A204.1 (cell line): ENCODE measurements around the gene RNF32.
A peak's percentile ranks its signal among the peaks of the same experiment; 100 is the strongest.
"Not testable (repeated sequence)": the region's sequence is repeated elsewhere in the genome, so short reads cannot be mapped to it uniquely, and the experiment has no call there.

Experiments
- FAIRE-seq: peaks from 2 replicates; lab custom pipeline; 2012; peaks lifted over from hg19 to GRCh38; lab: Jason Lieb, UNC

The RNF32 gene

DNA sequence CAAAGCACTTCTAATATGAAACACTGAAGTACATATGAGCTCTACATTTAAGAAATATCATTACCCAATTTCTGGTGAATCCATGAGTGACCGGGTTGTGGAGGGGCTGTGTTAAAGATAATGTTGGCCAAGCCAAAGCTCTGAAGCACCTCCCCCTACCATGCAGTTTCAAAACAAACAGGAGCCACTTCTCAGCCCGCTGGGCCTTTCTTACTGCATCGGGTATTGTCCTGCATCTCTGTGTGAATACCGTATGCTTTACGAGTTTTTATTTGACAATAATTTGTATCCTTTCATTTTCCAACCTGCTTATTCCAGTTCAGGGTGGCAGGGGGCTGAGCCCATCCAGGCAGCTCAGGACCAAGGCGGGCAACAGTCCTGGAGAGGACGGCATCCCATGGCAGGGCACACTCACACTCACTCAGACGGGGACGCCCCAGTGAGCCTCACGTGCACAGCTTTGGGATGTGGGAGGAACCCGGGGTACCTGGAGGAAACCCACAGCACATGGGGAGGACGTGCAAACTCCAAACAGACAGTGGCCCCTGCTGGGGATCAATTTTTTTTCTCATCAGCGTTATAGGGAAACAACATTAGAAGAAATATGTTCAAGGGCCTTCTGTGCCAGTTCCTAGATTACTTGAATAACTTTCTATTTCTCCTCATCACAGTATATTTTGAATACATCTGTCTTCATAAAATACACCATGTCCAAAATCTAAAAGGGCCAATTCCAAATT is 1.9 kb downstream of the RNF32 start:
- FAIRE-seq = no peak

DNA sequence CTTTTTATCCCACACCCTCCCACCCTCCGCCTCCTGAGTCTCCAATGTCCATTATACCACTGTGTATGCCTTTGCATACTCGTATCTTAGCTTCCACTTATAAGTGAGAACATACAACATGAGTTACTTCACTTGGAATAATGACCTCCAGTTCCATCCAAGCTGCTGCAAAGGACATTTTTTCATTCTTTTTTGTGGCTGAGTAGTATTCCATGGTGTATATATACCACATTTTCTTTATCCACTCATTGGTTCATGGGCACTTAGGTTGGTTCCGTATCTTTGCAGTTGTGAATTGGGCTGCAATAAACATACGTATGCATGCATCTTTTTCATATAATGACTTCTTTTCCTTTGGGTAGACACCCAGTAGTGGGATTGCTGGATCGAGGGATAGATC is 6.8 kb downstream of the RNF32 start:
- not testable (repeated sequence) for FAIRE-seq

DNA sequence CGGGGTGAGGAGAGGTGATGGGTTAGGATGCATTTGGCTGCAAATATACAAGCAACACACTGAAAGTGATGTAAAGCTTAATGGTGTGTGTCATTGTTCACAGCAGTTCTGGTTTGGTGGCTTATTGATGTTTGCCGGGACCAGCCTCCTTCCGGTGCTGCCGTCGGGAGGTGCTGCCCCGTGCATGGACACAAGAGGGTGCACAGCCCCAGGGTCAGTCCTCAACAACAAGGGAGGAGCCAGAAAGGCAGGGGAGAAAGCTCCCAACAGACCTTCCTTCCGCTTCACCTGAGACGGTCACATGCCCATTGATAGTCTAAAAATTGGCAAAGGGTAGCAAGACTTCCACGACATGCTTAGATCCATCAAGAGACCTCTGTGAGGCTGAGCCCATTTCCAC is 9.5 kb downstream of the RNF32 start:
- no peak for FAIRE-seq

DNA sequence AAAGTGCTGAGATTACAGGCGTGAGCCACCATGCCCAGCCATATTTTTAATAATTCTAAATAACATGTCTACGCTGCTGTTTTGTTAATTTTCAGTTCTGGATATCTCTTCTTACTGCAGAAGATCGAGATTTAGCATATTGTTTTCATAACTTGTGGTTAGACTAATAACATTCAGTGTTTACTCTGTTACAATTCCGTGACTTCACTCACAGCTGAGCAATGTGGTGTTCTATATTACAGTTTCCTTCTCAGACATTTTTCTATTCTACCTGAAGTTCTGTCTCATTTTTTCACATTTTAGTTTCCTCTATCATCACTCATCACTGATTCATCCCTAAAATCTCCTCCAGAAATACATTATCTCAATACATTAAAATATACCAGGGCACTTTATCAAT is 10.9 kb downstream of the RNF32 start:
- no peak for FAIRE-seq

DNA sequence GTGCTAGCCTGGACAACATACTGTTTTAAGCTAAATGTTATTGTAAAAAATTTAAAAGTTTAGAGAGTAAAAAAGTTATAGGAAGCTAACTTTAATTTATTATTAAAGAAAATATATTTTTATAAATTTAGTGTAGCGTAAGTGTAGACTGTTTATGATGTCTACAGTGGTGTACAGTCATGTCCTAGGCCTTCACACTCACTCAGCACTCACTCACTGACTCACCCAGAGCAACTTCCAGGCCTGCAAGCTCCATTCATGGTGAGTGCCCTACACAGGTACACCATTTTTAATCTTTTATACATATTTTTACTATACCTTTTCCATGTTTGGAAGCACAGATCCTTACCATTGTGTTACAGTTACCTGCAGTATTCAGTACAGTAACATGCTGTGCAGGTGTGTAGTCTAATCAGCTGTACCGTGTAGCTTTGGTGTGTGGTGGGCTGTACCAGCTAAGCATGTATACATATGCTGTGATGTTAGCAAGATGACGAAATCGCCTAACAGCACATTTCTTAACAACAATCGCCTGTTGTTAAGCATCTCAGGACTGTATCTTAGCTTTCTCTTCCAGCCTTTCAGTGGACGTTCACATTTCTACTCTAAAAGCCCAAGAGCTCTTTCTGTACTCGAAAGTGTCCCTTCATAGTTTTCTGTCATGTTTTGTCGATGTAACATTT is 12.5 kb downstream of the RNF32 start:
- FAIRE-seq = no peak

DNA sequence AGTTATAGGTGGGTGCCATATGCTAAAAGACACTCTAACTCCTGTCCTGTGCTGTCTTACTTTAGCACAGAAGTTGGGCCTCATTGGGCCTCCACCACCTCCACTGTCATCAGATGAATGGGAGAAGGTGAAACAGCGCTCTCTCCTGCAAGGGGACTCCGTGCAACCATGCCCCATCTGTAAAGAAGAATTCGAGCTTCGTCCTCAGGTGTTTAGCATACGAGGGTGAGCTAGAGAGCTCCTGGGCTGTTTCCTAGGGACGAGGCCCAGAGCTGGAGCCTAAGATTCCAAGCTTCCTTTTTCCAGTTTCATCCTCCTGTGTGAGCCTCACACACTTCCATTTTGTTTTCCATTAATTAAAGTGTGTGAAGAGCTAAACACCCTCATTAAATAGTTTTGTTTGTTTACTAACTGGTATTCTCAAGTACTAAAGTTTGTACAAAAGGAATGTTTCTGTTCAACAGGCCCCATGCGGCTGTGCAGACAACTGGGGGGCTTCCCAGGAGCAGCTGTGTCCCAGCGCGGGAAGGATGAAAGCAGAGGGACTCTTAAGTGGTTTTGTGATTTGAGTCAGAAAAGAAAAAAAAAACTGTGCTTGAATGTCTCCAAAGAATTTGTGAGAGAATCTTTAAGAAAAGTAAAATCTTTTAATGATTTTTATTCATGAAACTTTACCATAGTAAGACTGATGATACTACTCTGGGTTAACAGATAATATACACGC is 14.1 kb downstream of the RNF32 start:
- FAIRE-seq = no peak

DNA sequence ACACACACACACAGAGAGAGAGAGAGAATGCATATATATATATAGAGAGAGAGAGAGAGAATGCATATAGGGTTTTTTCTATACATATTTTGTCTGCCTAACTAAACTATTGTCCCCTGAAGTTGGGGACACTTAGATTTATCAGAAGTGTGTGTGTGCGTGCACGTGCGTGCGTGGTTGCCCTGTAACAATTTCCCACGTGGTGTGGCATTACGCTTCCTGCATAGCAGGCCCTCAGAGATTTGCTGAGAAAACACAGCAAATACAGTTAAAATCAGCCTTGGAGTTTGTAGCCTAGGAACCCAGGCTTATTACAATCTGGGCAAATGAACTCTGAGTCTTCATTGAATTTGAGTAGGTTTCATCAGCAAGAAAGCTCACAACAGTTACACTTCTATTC is 14.7 kb downstream of the RNF32 start:
- no peak for FAIRE-seq

DNA sequence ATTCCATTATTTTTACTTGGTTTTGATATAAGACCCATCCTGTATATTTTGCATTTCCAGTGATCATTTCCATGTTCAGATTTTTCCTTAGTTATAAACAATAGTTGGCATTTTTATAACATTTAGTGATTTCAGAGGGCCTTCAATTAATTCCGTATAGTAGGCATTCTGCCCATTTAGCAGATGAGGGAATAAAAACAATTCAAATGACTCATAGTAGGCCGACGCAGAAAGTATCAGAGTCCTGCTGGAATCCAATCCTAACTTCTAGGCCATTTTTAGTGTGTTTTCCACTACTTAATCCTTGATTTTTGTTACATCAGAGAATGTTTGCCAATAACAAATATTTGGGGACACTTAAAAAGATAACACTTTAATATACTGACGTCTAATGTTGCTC is 15.4 kb downstream of the RNF32 start:
- peak; percentile 60 for FAIRE-seq

DNA sequence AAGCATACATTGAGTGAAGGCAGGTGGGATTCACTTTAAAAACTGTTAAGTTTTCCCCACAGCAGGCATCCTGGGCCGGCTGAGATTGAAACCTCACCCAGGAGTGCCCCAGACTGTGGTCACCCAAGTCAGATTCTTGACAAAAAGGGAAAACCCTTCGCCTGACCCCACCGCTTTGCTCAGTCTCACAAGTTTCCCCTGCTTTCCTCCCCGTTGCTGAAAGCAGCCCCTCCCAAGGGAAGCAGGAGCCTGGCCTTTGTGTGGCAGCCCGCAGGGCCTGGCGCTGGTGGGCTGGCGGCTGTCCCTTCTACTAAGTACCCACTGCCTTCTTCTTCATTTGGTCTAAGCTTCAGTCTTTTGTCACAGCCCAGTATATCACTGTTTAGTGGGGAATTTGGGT is 16.0 kb downstream of the RNF32 start:
- FAIRE-seq = no peak

DNA sequence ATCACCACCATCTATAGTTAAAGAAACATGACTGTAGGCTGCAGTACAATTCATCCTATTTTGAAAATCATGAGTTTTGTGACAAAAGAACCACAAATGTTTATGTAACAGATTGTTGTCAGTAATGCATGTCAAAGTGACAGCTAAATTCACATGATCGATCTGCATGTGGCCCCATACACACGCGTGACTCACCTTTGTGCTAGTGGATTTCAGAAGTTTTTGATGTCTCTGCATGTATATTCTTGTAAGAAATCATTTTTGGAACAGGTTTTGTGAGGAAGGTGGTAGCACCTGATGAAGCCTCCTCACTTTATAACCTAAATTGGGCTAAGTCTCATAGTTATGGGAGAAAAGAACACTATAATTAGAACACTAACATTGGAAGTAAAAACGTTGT is 17.1 kb downstream of the RNF32 start:
- no peak for FAIRE-seq

DNA sequence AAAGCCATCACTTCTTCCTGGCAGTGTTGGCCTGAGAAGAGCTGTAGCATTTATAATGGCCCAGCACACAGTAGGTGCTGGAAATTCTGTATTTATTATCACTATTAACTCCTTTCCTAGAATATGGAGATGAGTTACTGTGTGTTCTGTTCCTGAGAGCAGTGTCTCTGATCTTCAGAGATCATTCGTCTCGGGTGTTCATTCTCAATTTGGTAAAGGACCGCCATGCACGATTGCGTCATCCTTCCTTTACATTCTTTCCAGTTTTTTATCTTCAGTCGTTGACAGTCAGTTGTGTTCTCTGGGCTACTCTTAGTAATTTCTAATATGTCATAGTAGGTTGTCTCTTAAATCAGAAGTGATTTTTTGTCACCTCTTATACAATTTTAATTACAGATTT is 18.6 kb downstream of the RNF32 start:
- no peak for FAIRE-seq

DNA sequence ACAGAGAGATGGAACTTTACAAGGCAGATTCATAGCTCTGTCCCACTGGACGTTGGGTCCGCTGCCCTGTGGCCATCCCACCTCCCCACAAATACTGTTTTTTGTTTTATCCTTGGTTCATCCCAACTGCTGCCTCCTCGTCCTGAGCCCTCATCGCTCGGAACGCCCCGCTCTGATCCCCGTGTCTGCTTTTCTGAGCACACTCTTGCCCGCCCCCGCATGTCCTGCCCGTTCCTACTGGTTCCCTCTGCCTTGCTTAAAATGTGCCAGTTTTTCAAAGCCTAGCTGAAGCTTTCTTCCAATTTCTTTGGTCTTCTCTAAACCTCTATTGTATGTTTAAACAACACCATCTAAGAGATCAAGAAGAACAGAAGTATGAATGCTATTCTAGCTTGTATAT is 19.4 kb downstream of the RNF32 start:
- no peak for FAIRE-seq

DNA sequence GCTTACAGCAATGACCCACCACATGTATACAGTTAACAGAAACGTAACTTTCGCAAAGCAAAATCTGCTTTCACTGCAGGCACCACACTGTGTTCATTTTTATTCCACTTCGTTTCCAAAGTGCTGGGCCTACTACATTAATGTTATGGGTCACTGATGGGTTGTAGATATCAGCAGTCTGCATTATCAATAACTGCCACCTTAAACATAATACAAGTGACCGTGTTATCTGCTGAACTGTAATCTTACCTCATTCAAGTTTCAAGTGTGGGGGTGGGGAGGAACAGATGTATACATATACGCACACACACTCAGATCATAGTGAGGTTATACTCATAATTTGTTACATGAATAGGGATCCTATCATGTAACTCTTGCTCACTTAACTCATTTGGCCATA is 21.1 kb downstream of the RNF32 start:
- no peak for FAIRE-seq

DNA sequence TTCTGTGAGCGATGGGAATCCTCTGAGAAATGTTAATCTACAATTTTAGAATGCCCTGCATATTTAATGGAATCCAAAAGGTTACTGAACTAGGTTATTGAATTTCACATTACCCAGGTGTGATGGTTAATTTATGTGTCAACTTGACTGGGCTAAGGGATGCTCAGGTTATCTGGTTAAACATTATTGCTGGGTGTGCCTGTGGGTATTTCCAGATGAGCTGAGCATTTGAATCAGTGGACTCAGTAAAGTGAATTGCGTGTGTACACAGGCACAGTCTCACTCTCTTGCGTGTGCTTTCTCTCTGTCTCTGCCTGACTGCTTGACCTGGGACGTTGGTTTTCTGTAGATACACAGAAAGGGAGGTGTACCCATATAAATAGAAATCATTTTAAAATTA is 21.7 kb downstream of the RNF32 start:
- no peak for FAIRE-seq

DNA sequence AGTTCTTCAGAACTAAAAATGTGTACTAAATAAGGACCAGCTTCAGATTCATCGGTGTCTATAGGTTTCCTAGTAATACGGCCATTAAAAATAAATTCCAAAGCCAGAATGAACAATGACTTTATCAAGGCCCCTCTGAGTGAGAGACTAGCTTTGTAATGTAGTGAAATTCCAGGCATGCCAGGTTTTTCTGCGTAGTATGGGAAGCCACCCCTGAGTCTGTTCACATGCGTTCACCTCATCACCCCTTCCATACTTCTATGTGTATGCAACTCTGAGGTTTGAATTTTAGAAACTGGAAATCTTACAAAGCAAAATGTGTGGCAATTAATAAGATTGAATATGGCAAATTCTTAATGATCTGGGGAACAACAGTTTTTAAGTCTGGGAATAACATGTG is 24.5 kb downstream of the RNF32 start:
- no peak for FAIRE-seq

DNA sequence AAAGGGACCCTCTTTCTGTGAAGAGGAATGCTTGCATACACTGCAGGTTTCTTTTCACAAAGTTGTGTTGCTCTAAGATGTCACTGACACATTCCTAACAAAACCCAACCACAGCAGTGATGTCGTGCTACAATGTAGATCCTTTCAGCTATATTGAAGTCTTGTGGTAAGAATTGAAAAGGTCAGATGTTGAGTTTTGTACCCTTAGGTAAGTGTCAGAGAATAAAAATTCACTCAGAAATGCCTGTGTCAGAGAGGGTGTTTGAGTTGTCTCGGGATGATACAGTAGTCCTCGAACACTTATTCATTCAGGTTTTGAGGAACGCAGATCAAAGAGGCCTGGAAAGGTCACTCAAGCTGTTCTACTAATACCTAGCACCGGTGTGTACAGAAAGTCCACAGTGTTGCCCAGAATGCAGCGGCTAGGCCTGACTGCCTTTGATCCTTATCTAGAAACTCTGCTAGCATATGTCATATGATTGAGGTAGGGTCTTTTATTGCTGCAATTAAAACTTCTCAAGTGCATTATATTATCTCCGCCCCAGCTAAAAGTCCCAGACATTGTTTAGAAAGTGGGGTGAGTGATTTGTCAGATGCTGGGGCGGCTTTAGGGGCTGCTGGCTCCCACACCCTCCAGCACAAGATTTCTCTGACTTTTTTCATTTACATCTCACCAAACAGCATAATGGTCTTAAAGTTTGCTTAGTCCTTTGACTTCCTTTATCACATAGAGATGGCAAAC is 26.0 kb downstream of the RNF32 start:
- no peak for FAIRE-seq

DNA sequence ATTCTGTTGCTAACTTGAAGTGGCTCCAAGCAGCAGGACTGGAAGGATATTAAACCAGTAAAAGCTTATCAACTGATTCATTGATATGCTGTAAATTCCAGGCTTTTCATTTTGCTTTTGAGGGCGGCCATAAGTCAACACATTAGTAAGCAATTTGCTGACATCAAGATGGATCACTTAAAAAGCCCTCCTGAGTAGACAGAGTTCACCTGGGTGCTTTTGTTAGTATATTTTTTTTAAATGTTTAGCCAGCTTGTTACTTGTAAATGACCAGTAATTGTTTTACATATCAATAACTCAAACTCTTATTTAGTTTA is 26.5 kb downstream of the RNF32 start:
- no peak for FAIRE-seq

DNA sequence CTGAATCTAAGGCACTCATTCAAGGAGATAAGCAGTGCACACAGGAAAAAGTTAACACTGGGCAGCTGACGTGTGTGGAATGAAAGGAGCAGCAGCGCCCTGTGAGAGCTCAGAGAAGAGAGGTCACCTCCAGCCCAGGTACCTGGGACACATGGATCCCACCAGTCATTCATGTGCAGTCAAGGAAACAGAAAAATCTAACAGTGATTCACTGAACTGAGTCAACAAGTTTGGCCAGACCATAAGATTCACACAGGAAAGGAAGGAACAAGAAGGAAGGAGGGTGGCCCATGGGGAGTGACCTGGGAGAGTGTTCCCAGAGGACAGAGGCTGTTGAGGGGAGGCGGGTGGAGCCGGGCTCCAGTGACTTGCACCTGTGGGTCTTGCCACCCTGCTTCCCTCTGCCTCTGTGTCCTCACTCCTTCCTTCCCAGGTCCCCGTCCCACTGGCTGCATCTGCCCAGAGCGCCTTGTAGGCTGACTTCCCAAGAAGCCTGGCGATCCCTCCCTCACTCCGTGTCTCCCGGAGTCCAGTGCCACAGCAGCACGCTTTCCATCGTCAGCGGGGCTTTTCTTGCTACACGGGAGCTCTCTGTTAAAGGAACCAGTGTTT is 27.7 kb downstream of the RNF32 start:
- FAIRE-seq = no peak

DNA sequence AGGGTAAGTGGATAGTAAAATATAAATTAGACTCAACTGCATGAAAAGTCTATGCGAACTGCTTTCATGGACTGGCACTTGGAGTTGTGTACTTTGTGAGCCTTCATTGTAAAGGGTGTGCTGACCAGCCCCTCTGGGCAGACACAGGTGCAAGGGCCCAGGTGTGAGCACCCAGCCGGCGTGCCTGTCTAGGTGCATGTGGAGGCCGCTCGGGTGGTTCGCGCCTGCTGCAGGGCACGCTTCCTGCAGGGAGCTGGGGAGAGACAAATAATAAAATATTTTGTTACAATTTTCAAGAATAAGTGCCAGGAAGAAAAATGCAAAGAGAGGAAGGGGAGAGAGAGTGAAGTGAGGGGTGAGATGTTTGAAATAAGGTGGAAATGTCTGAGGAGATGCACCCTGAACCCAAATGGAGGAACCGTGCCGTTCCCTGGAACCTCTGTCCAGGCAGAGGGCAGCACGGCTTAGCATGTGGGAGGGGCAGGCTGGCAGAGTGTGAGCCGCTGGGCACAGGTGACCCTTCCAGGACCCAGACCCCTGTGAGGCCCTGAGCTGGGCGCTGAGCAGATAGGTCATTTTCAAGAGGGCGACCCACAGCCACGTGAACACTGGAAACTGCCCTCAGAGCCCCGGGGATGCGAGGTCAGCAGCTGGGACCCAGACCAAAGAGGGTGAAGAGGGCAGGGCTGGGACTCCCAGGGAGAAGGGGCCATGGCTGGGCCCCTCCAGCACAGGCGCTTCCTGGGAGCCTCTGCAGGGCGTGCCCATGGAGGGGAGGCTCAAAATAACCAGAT is 28.7 kb downstream of the RNF32 start:
- no peak for FAIRE-seq

DNA sequence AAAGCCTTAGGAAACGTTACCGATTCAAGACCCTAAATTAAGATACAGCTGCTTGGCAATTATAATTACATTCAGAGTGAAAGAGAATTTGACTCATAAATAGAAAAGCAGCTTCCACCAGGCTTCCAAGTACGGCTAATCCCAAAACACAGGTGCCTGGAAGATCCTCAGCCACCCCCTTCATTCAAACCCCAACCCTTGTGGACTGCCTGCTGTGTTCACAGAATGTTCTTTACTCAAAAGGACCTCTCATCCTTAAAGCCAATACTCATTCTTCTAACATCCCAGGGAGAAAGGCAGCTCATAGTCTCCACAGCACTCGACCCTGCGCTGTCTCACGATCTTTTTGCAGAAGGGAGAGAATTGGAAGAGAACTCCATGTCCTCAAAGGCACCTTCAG is 32.9 kb downstream of the RNF32 start:
- no peak for FAIRE-seq

DNA sequence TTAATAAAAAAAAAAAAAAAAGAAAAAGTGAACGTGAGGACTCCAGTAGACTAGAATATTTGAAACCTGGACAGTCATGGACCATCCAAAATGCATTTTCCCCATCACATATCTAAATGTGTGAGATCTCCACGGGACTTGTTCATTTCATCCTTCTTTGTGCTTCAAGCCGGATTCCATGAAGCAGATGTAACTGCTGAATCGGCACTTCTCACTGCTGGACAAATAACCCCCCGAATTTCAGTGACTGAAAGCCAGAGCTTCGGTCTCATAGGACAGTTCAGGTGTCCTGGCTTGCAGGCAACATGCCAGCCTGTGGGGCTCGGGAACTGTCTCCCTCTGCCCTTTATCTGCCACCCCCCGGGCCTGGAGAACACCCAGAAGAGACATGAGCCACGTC is 33.3 kb downstream of the RNF32 start:
- no peak for FAIRE-seq

DNA sequence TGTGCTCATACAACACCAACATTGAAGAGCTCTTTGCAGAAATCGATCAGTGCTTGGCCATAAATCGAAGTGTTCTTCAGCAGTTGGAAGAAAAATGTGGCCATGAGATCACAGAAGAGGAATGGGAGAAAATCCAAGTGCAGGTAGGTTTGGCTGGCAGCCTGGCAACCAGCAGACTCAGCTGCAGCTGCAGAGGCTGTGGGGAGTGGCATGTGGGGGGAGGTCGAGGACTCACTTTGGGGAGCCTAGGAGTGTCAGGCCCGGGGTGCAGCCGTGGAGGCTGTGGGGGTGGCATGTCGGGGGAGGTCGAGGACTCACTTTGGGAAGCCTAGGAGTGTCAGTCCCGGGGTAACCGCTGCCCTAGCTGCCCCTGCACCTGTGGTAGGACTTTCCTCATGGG is 35.1 kb downstream of the RNF32 start:
- FAIRE-seq = no peak
